Measurements from ENCODE around the gene KAT14.
"Not testable (repeated sequence)": the region's sequence is repeated elsewhere in the genome, so short reads cannot be mapped to it uniquely, and the experiment has no call there.

KAT14 gene

GRCh38 chr20:18137412-18138265 lies at the start of gene KAT14, which contains the start of gene PET117:
KAT14 (plus strand) TSS chr20:18137863; CDS start chr20:18142661, 4,798 bp downstream.
PET117 (plus strand) TSS chr20:18137863; CDS start chr20:18137956, 93 bp downstream.
- DNase-seq: peak; percentile 32

DNA sequence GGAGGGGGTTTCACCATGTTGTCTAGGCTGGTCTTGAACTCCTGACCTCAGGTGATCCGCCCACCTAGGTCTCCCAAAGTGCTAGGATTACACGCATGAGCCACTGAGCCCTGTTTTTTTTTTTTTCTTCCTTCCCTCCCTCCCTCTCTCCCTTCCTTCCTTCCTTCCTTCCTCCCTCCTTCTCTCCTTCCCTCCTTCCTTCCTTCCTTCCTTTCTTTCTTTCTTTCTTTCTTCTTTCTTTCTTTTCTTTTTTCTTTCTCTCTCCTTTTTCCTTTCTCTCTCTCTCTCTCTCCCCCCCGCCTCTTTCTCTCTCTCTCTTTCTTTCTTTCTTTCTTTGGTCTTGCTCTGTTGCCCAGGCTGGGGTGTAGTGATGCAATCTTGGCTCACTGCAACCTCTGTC lies 49.4 kb upstream of the KAT14 start:
- not testable (repeated sequence) for DNase-seq

DNA sequence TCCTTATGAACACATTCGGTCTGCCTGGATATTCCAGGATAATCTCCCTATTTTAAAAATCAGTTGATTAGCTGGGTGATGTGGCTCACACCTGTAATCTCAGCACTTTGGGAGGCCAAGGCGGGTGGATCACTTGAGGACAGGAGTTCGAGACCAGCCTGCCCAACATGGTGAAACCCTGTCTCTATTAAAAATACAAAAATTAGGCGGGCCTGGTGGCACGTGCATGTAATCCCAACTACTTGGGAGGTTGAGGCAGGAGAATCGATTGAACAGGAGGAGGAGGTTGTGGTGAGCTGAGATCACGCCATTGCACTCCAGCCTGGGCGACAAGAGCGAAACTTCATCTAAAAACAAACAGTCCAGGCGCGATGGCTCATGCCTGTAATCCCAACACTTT lies 48.8 kb upstream of the KAT14 start:
- DNase-seq: not testable (repeated sequence)

- no peak for DNase-seq
Measured at GRCh38 chr20:18090044-18090443, 47.6 kb upstream of the KAT14 start.

- no peak for DNase-seq
Measured at GRCh38 chr20:18090477-18090876, 47.2 kb upstream of the KAT14 start.

- DNase-seq: no peak
Measured at GRCh38 chr20:18091623-18092022, 46.0 kb upstream of the KAT14 start.

DNA sequence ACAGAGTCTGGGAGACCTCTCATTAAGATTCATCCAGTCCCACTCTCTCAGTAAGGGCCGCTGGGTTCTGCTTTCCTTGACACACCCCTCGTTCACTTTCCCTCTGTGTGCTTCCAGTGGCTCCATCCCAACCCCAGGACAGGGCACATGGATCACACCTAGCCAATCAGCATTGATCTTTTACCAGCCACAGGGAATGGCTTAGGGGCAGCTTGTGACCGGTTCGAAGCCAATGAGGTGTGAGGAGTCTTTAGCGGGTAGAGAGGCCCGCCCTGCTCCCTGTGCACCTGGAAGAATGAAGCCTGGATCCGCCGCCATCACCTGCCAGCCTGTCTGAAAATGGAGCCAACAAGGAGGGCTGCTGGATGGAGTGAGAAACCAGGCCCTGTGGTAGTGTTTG lies 44.8 kb upstream of the KAT14 start:
- DNase-seq: no peak

DNA sequence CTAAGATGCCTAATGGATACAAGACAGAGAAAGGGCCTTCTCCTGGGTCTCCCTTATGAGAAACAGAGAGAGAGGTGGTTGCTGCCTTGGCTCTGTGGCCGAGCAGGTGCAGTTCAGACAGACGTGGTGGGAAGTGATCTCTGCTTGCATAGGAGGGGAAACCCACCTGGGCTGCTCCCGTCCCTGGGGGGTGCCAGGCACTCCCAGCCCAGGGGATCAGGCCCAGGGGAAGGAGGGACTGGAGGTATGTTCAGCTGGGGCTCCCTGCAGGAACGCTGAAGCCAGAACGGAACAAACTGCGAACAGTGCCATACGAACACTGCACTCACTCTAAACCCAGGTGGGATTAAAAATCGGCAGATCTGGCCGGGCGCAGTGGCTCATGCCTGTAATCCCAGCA lies 44.3 kb upstream of the KAT14 start:
- no peak for DNase-seq

GRCh38 chr20:18094191-18094590 lies 43.5 kb upstream of the KAT14 start:
- DNase-seq: no peak

DNA sequence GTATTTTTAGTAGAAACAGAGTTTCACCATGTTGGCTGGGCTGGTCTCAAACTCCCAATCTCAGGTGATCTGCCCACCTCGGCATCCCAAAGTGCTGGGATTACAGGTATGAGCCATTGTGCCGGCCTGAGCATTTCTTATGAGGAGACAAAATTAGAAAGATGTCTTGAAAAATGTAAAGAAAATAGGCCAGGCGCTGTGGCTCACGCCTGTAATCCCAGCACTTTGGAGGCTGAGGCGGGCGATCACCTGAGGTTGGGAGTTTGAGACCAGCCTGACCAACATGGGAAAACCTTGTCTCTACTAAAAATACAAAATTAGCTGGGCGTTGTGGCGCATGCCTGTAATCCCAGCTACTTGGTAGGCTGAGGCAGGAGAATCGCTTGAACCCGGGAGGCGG lies 37.1 kb upstream of the KAT14 start:
- DNase-seq: not testable (repeated sequence)

DNA sequence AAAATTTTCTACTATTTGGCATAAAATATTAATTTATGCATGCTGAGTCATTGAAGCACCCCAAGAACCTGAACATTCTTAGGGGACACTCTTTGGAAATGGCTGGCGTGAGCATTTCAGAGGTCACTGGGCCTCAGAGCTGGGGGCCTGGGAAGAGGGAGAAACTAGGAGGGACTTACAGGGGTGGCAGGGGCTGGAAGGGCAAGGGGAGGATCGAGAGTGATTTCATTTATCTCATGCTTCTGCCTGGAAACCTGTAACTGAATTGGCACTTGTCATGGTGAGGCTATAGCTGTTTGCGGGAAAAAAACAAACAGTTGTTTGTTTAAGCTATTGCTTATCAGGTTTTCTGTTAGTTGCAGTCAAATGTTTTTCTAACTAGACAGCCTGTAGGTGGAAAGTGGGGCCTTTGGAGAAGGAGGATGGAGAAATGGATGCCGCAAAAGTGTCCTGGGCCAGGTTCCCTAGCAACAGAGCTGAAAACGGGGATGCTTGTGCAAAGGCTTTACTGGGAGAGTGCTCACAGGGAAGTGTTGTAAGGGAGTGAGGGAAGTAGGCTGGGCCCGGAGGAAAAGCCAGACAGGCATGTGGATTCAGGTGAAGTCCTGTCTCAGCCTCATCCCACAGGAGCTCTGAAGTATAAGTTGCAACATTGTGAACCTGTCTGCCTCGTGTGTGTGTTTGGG lies 36.4 kb upstream of the KAT14 start:
- no peak for DNase-seq

DNA sequence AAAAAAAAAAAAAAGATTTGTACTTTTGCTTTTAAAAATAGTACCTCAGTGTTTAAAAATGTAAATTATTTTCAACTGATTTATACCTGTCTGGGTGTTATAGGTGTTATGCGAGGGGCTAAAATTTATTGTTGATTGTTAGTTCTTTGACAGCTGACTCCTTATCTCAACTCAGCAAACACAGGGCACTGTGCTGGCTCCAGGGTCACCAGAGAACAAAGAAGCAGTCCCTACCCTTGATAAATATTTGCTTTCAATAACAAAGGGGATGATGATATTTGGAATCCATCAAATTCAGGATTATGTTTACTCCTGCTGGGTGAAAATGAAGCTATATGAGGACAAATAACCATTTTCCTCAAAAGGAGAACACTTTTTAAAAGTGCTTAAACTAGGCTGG lies 34.2 kb upstream of the KAT14 start:
- no peak for DNase-seq

DNA sequence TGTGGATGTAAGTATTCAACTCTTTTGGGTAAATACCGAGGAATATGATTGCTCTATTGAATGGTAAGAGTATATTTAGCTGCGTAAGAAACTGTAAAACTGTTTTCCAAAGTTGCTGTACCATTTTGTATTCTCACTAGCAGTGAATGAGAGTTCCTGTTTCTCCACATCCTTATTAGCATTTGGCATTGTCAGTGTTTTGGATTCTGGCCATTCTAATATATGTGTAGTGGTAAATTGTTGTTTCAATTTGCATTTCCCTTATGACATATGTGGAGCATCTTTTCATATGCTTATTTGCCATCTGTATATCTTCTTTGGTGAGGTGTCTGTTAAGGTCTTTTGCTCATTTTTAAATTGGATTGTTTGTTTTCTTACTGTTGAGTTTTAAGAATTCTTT lies 29.3 kb upstream of the KAT14 start:
- DNase-seq: no peak

DNA sequence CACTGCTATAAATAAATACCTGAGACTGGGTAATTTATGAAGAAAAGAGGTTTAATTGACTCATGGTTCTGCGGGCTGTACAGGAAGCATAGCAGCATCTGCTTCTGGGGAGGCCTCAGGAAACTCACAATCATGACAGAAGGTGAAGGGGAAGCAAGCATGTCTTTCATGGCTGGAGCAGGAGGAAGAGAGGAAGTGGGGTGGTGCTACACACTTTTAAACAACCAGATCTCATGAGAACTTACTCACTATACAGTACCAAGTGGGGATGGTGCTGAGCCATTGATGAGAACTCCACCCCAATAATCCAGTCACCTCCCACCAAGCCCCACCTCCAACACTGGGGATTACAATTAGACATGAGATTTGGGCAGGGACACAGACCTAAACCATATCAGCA lies 9.1 kb upstream of the KAT14 start:
- not testable (repeated sequence) for DNase-seq

DNA sequence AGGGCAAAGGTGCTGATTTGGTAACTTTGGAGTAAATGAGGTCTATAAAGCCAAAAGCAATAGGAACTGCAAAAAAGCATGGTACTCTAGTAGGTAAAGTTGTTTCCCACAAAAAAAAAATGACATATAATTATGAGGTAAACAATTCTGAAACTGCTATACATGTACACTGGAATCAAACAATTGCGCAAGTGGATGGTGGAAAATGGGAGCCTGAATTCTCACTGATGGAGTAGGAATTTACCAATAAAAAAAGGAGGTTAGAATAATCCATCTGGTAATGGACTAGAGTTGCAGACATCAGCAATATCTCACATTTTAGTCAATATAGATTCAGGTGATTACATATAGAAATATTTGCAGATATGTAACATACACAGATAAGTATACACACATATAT lies 5.0 kb upstream of the KAT14 start:
- no peak for DNase-seq

DNA sequence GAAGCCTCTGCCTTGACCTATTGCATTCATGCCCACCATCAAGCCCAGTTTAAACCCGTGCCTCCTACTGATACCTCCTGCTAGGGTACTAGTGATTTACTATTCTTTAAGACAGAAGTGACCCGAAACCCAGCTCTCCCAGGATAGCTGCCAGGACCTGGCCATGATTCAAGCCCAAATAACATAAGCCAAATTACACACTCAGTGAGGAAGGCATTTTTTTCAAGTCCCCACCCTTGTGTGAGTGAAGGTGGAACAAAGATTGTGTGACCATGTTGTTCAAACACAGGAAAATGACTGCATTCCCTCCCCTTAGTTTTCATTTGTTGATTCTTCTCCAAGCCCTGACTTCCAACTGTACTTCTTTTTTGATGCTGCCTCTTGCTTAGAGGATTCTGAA lies 3.7 kb upstream of the KAT14 start:
- no peak for DNase-seq

DNA sequence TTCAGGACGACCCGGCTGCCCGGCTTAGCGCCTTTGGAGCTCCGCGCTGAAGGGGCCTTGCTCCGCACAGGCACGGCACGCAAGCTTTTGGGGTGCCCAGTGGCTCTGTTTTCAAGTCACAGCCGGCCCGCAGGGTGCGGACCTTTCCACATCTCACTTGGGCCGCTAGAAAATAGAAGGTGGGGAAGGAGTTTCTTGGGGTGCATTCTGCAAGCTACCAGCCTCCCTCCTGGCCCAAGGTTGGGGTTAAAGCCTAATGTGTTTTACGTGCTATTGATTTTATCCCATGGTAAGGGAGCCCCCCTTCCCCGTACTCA lies 561 bp downstream of the KAT14 start:
- no peak for DNase-seq

DNA sequence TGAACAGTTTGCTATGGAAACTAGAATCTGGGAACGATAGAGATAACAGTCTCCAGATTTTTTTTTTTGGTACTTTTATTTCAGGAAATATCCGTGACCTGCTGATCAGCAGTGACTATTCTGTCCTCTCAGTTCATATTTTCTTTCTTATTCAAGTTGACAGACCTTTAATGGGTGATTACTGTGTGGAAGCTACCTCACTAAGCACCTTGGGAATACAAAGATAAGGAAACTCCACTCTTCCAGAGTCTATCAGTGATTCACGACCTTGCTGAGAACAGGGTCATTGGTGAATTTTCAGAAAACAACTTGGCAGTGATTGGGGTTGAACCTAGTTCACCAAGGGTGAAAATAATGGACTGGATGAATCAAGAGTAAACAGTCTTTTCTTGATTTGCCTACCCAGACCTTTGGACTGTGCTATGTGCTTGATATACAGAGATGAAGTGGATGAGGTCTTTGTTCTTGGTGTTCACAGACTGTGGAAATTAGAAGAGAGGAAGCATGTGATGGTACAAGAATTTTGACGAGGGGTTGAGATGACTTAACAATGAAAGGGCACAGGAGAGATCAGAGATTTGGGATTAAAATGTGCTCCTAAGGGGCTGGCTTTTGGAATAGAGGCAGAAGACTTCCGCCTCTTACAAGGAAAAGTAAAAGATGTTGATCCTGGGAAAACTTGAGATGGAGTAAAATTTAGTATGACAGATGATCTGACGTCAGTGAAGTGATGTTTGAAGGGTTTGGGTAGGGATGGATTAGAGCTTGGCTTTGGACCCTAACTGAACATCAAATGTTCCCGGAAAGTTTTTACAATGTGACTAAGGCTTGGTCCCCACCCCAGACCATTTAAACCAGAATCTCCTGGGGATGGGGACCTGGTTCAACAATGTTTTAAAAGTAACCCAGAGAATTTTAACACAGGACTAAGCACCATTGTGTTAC lies 1.2 kb downstream of the KAT14 start:
- DNase-seq: no peak

DNA sequence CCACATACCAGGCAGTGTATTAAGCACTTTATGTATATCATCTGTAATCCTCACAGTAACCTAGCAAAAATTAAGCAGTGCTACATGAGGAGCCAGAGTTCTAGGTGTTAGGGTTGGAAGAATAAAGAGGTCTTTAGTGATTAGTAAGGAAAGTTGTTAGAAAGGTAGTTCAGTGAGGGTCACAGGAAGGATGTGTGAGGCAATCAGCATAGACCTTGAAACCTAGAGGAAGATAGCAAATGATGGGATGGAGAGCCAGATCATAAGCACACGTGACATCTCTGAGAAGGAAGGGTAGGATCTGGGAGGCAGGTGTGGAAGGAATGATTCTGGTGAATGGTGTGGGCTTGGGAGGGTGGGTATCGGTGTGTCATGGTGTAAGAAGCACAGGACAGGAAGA lies 2.2 kb downstream of the KAT14 start:
- no peak for DNase-seq

DNA sequence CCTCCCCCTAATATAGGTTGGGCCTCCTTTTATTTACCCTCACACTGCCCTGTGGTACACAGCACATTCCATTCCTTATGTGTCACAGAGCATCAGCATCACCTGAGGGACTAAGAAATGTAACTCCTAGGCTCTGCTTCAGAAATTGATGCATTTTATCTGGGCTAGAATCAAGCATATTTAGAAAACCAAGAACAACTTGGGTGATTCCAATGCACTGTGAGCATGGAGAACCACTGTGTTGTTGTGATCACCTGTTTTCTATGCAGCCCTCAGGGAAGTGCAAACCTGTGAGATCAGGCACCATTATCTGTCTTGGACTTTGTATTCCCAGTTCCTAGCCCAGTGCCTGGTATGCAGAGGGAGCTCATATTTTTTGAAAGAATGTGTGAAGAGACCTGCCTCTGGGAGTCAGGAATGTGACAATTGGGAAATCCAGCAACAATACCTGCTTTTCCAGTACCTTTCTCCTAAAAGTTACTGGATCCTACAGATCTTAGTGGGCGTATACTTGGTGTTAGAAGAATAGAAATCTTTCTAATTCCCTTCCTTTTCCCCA lies 7.0 kb downstream of the KAT14 start:
- DNase-seq: no peak

DNA sequence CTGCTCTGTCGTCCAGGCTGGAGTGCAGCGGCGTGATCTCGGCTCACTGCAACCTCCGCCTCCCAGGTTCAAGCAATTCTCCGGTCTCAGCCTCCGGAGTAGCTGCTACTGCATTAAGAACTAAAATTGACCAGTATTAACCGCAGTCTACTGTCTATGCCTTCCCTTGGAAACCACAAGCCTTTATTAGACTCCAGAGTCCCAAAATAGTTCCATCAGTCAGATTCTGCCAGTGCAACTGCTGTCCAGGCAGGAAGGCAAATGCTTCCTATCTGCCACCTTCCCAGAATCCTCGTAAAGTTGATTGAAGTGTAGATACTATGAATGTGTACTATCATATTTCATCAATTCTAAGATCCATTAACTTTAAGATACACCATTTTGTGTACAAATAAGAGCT lies 16.7 kb downstream of the KAT14 start:
- DNase-seq: no peak

GRCh38 chr20:18156045-18156444 lies 18.4 kb downstream of the KAT14 start:
- DNase-seq: no peak

GRCh38 chr20:18164356-18164755 lies 26.7 kb downstream of the KAT14 start:
- no peak for DNase-seq

All from NCI-H1694 (cell line).